GM12878 (cell line): Measurements from ENCODE around the gene AGBL4. TPM values are rescaled to one million over a fixed set of nuclear protein-coding genes. Genes with fewer than 3 reads are reported as not detected.

Experiments used
- ATAC-seq: fragments of 200-7000 bp; cut with Tn5 transposase; 3 replicates; pipeline ENCODE4 v1.9.1; 2020; ENCODE audit warnings: mild to moderate bottlenecking, moderate library complexity
- BruUV-seq: library from RNA; stranded (reverse); fragments of 400-500 nt; replicated peaks from 2 replicates; lab custom pipeline; 2021; lab: Mats Ljungman, UMichigan
- CTCF ChIA-PET: fragments of 300-600 bp; sonication (Branson Sonifier 250); formaldehyde crosslinking; extraction: SDS; loops from one replicate; lab custom pipeline; 2021; ENCODE audit warnings: inconsistent platforms; lab: Yijun Ruan, JAX
- POLR2A ChIA-PET: fragments of 350-600 bp; formaldehyde crosslinking; extraction: SDS; loops from one replicate; lab custom pipeline; 2021; ENCODE audit warnings: inconsistent platforms; lab: Charles Lee
- RAD21 ChIA-PET: fragments of 300-600 bp; sonication (Branson Sonifier 250); formaldehyde crosslinking; loops from one replicate; lab custom pipeline; 2023; ENCODE audit warnings: antibody characterized with exemption; ENCODE audit not compliant: unreplicated experiment; lab: Charles Lee
- SMC1A ChIA-PET: fragments of 300-600 bp; sonication (Branson Sonifier 250); formaldehyde crosslinking; loops from one replicate; lab custom pipeline; 2023; ENCODE audit not compliant: unreplicated experiment, uncharacterized antibody; lab: Charles Lee
- DNase-seq: peaks from one replicate; pipeline ENCODE4 v3.0.0-alpha.2; 2011; ENCODE audit warnings: low read depth, low spot score
- FAIRE-seq: peaks from 3 replicates; lab custom pipeline; 2011; peaks lifted over from hg19 to GRCh38; lab: Jason Lieb, UNC
- H2AFZ ChIP-seq: 2 replicates; pipeline ENCODE4 v1.6.0; 2011; ENCODE audit warnings: low read depth, low read length, control low read depth; ENCODE audit not compliant: control insufficient read depth
- H3K27ac ChIP-seq: 2 replicates; pipeline ENCODE4 v1.5.1; 2011; ENCODE audit warnings: control low read depth; ENCODE audit not compliant: control insufficient read depth, insufficient read depth
- H3K27me3 ChIP-seq, 2 experiments: replicated peaks in 1 of 2; 2 replicates each; pipeline versions ENCODE4 v1.6.0 to v1.6.1; 2011; ENCODE audit warnings: low read length in 1 of 2; ENCODE audit not compliant: control insufficient read depth in 2 of 2, insufficient read depth in 2 of 2
- H3K36me3 ChIP-seq, 2 experiments: 2 replicates each; pipeline ENCODE4 v1.5.1; 2011; ENCODE audit warnings: low read length in 1 of 2; ENCODE audit not compliant: control insufficient read depth in 2 of 2, insufficient read depth in 2 of 2
- H3K4me1 ChIP-seq: 2 replicates; pipeline ENCODE4 v1.6.1; 2011; ENCODE audit warnings: mild to moderate bottlenecking, low read length, moderate library complexity, mixed read lengths; ENCODE audit not compliant: control insufficient read depth, insufficient read depth
- H3K4me2 ChIP-seq: 2 replicates; pipeline ENCODE4 v1.6.0; 2011; ENCODE audit warnings: control low read depth; ENCODE audit not compliant: control insufficient read depth, insufficient read depth
- H3K4me3 ChIP-seq: fragments of 200-600 bp; sonication (generic); 2 replicates; pipeline ENCODE4 v1.5.1; 2016
- H3K79me2 ChIP-seq: 2 replicates; pipeline ENCODE4 v1.6.0; 2011; ENCODE audit warnings: low read length; ENCODE audit not compliant: control insufficient read depth, insufficient read depth
- H3K9ac ChIP-seq: 2 replicates; pipeline ENCODE4 v1.8.0; 2011; ENCODE audit warnings: low read length, control low read depth, mixed read lengths; ENCODE audit not compliant: control insufficient read depth, insufficient read depth
- H3K9me3 ChIP-seq: replicated peaks from 3 replicates; pipeline ENCODE4 v1.5.1; 2011; ENCODE audit warnings: mild to moderate bottlenecking, low read length; ENCODE audit not compliant: control insufficient read depth, insufficient read depth
- H4K20me1 ChIP-seq: 2 replicates; pipeline ENCODE4 v1.6.0; 2011; ENCODE audit not compliant: control insufficient read depth, insufficient read depth
- BCL3 ChIP-seq: IDR thresholded peaks from 2 replicates; pipeline ENCODE4 v1.6.1; 2011; ENCODE audit warnings: borderline replicate concordance, low read depth, mild to moderate bottlenecking, moderate library complexity, low read length; ENCODE audit not compliant: insufficient read depth, poor library complexity, severe bottlenecking
- BHLHE40 ChIP-seq, 2 experiments: fragments of 450-650 bp in 1 of 2; IDR thresholded peaks; 2 replicates each; pipeline ENCODE4 v1.6.1; 2011 to 2017; ENCODE audit warnings: low read depth in 2 of 2, borderline replicate concordance in 1 of 2, improper control_type of control experiment in 1 of 2, low read length in 1 of 2, mild to moderate bottlenecking in 1 of 2
- HDAC6 ChIP-seq: fragments of 200-600 bp; sonication (generic); IDR thresholded peaks from one replicate; pipeline ENCODE4 v1.8.0; 2017; ENCODE audit warnings: antibody characterized with exemption; ENCODE audit not compliant: unreplicated experiment
- MTA2 ChIP-seq: fragments of 450-650 bp; IDR thresholded peaks from 2 replicates; pipeline ENCODE4 v1.6.1; 2016; ENCODE audit warnings: low read depth, mild to moderate bottlenecking, moderate library complexity
- NFYA ChIP-seq: IDR thresholded peaks from 2 replicates; pipeline ENCODE4 v1.6.1; 2011; ENCODE audit warnings: low read depth, mild to moderate bottlenecking, low read length, improper control_type of control experiment, borderline replicate concordance
- PBX3 ChIP-seq: IDR thresholded peaks from 2 replicates; pipeline ENCODE4 v1.6.1; 2011; ENCODE audit warnings: mild to moderate bottlenecking, low read depth, low read length, moderate library complexity; ENCODE audit not compliant: insufficient replicate concordance
- POU2F2 ChIP-seq: IDR thresholded peaks from 3 replicates; pipeline ENCODE4 v1.6.1; 2011; ENCODE audit warnings: low read depth, mild to moderate bottlenecking, low read length, borderline replicate concordance
- SIN3A ChIP-seq: IDR thresholded peaks from 2 replicates; pipeline ENCODE4 v1.6.1; 2012; ENCODE audit warnings: low read depth, low read length, improper control_type of control experiment
- SMARCA5 ChIP-seq: fragments of 450-650 bp; IDR thresholded peaks from 2 replicates; pipeline ENCODE4 v1.6.1; 2017; ENCODE audit warnings: mild to moderate bottlenecking
- SUZ12 ChIP-seq: fragments of 200-600 bp; sonication (generic); IDR thresholded peaks from one replicate; pipeline ENCODE4 v1.6.1; 2018; ENCODE audit warnings: antibody characterized with exemption, mild to moderate bottlenecking; ENCODE audit not compliant: unreplicated experiment
- TARDBP ChIP-seq: IDR thresholded peaks from 2 replicates; pipeline ENCODE4 v1.6.1; 2016; ENCODE audit warnings: borderline replicate concordance
- TCF12 ChIP-seq: IDR thresholded peaks from 2 replicates; pipeline ENCODE4 v1.6.1; 2011; ENCODE audit warnings: low read depth, mild to moderate bottlenecking, low read length
- ZBTB40 ChIP-seq: fragments of 450-650 bp; IDR thresholded peaks from 2 replicates; pipeline ENCODE4 v1.6.1; 2016; ENCODE audit warnings: mild to moderate bottlenecking, moderate library complexity, borderline replicate concordance
- ZNF217 ChIP-seq: fragments of 450-650 bp; IDR thresholded peaks from 2 replicates; pipeline ENCODE4 v1.6.1; 2017; ENCODE audit warnings: antibody characterized with exemption, mild to moderate bottlenecking
- ZNF24 ChIP-seq: fragments of 450-650 bp; IDR thresholded peaks from 2 replicates; pipeline ENCODE4 v1.6.1; 2017; ENCODE audit warnings: antibody characterized with exemption, mild to moderate bottlenecking
- ZNF384 ChIP-seq: IDR thresholded peaks from 2 replicates; pipeline ENCODE4 v1.6.1; 2012; ENCODE audit warnings: low read depth, mild to moderate bottlenecking, low read length, improper control_type of control experiment, borderline replicate concordance
- ZSCAN29 ChIP-seq: fragments of 450-650 bp; IDR thresholded peaks from 2 replicates; pipeline ENCODE4 v1.6.1; 2017; ENCODE audit warnings: mild to moderate bottlenecking, moderate library complexity
- WGBS: methylation state at CpG from one replicate; pipeline ENCODE4 v1.1.6; 2016; ENCODE audit warnings: low lambda C conversion rate; ENCODE audit not compliant: insufficient replicate concordance, insufficient coverage; ENCODE audit errors: missing lambda C conversion rate; 5-methylcytosine and 5-hydroxymethylcytosine counted together
- in situ Hi-C: fragments of 300-500 bp; cut with MboI; formaldehyde crosslinking; loops from 9 replicates; pipeline ENCODE4 v1.14.3; 2018; ENCODE audit warnings: mixed read lengths
- intact Hi-C: fragments of 100-400 bp; cut with micrococcal nuclease; formaldehyde crosslinking; loops from one replicate; pipeline ENCODE4 v1.14.2; 2022; ENCODE audit not compliant: unreplicated experiment
- polyA plus RNA-seq, 11 experiments: library from polyadenylated mRNA; depleted of rRNA in 4 of 11; unstranded in 6 of 11; stranded (reverse) in 5 of 11; fragments of >200 nt; fragmentation: Nextera tagmentation in 4 of 11; fragmentation: Illumina TruSeq in 1 of 11; extraction: Ambion mirVana in 4 of 11; extraction: Trizol in 1 of 11; gene quantifications; 1 replicate in 1 of 11; 2 replicates in 10 of 11; pipeline versions ENCODE4 v1.2.1 to v1.2.3, GENCODE V29; 2011 to 2016; ENCODE audit warnings: inconsistent platforms in 2 of 11, missing spikeins in 2 of 11, low read depth in 1 of 11
- total RNA-seq, 4 experiments: library from RNA; depleted of rRNA in 3 of 4; stranded (reverse); fragments of >200 nt in 3 of 4; fragmentation: Illumina TruSeq in 1 of 4; extraction: Trizol in 1 of 4; gene quantifications; 2 replicates each; pipeline versions ENCODE4 v1.2.1 to v1.2.3, GENCODE V29; 2013 to 2021

Gene AGBL4
- total and polyA plus RNA-seq, 10 of the 15 experiments (the other 5 are each of a cell fraction or from before 2014, with no cell fraction given) = 0.31 TPM; not detected in 9

GRCh38 chr1:48671578-48671977, 1352.2 kb downstream of the AGBL4 start:
- no peak overlapping the region for H3K9ac ChIP-seq
- ATAC-seq = no peak
- no peak overlapping the region for H3K27ac ChIP-seq
- DNase-seq = no peak
- H3K4me3 ChIP-seq = no peak overlapping the region
- no peaks in the 10 kb centered on the region for H3K4me1 ChIP-seq
- H4K20me1 ChIP-seq = no peaks in the 10 kb centered on the region
- no peak for FAIRE-seq
- no peaks in the 10 kb centered on the region for H3K36me3 ChIP-seq
- 0% methylated on average over 1 of the region's 1 CpG for WGBS
- no TSS peak for BruUV-seq
- ChIA-PET POLR2A (no interaction called here), SMC1A (no interaction called here)
- H3K79me2 ChIP-seq = no peaks in the 10 kb centered on the region
- H3K27me3 ChIP-seq = peaks cover 0 to 2% of the 10 kb centered on the region in 2 experiments; a peak in 2 of 4 replicates
- H3K9me3 ChIP-seq = no peaks in the 10 kb centered on the region
- in situ Hi-C loops = no loop called here
- no peak overlapping the region for H3K4me2 ChIP-seq
- TF ChIP-seq TARDBP (no peak), MTA2 (no peak), TCF12 (no peak), ZSCAN29 (no peak), BCL3 (no peak), HDAC6 (no peak), POU2F2 (no peak), BHLHE40 (IDR thresholded peaks at IDR 0.05; ENCODE audit: borderline replicate concordance in 1 of 2, low read depth in 2 of 2, low read length in 1 of 2) (no peak), SIN3A (no peak), NFYA (no peak), ZBTB40 (no peak), PBX3 (no peak), ZNF384 (no peak), SMARCA5 (no peak), SUZ12 (no peak), ZNF24 (no peak), ZNF217 (no peak)
- TF ChIP-seq, all 136 proteins: peak for 0
- RAD21 ChIA-PET = no interaction called here
- intact Hi-C loops = no loop called here
- H2AFZ ChIP-seq = no peak overlapping the region
- CTCF ChIA-PET = interaction anchor here (2.0 kb wide), 1 partner anchor 8 kb away, joined by 5 read pairs; no protein-coding TSS in a partner anchor
